GM21786 (cell line): ENCODE results near the gene NEU4.
A peak's percentile ranks its signal among the peaks of the same experiment; 100 is the strongest.
"Not testable (repeated sequence)": the region's sequence is repeated elsewhere in the genome, so short reads cannot be mapped to it uniquely, and the experiment has no call there.

Experiments used
- ATAC-seq: cut with Tn5 transposase; IDR thresholded peaks from one replicate; pipeline ENCODE4 v1.9.1; 2021; ENCODE audit not compliant: unreplicated experiment

Gene NEU4

DNA sequence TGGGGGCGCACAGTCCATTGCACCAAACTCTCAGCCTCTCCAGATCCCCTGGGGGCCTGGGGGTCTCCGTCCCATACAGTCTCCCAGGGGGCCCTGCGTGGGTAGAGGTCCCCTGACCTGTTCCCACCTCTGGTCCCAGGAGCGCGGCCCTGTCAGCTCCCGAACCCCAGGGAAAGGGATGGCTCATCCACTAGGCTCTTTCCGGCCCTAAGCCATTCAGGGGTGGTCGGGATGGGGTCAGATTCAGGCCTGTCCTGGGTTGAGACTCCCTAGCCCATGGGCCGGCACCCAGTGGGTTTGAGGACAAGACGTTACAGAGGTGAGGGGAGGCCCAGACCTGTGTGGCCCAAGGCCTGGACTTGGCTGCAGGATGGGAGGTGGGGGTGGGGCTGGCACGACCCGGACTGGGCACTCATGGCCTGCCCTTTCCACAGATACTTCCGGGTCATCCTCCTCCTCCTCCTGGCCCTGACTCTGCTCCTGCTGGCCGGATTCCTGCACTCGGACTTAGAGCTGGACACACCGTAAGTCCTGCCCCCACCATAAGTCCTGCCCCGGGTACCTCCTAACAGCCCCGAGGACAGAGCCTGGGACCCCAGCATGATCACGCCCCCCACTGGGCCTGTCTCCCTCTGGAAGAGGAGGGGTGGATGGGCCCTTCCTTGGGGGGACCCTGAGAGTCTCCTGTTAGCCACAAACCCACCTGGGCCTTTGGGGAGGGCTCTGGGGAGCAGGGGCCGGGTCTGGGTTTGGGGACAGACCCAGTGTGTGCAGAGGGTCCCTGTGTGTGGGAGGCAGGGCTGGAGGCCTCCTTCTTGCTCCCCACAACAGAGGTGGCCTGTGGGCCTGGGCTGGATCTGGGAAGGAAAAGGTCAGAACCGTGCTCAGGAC is 10.1 kb upstream of the NEU4 start:
- no peak for ATAC-seq

DNA sequence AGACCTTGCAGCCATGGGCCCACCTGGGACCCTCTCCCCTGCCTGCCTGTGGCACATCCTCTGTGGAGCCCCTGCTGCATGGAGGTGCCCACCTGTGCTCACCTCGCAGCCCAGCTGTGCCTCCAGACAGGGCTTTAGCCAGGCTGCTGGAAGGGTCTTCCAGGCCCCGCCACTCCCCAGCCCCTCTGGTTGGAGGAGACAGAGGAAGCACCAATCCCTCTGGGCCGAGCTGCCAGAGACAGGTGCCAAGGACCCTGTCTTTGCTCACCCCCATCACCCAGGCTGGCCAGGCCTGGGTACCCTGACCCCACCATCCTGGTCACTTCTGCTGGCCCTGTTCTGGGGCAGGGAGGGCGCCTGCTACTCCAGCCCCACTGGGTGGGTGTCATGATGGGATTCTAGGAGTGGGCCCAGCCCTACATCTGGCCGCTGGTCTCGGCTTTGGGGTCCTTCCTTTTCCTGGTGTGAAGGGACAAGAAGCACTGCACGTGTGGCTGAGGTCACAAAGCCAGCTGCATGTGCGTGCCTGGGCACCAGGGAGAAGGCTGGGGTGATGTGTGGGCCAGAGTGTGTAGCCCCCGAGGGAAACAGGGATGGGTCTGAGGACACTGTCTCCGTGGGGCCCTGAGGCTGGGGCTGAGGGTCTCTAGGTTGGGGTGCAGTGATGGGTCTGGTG is 9.3 kb upstream of the NEU4 start:
- ATAC-seq: no peak

DNA sequence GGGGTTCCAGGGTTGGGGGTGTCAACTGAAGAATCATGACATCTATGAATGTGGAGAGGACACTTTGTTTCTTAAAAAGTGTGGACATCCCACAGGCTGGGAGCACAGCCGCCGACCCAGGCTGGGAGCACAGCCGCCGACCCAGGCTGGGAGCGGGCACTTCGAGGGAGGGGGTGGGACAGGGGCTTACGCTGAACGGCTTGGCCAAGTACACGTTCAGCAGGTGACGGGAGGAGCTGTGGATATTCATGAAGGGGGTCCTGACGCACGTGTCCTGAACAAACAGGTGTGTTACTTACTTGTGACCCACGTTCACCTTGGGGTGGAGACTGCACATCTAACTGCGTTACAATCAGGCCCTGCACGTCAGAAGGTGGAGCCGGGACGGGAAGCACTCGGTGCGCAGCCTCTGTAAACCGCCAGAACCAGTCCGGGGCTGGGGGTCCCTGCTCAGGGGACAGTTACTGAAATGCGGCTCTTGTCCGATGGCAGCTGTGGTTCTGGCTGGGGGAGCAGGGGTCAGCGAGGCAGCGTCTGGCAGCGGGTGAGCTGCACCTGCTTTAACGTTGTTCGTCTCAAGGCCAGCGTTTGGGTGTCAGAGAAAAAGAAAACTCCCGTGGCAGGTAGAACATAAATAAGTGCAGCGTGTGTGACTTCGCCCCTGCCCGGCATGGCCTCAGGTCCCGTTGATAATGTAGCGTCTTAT is 8.6 kb upstream of the NEU4 start:
- not testable (repeated sequence) for ATAC-seq

DNA sequence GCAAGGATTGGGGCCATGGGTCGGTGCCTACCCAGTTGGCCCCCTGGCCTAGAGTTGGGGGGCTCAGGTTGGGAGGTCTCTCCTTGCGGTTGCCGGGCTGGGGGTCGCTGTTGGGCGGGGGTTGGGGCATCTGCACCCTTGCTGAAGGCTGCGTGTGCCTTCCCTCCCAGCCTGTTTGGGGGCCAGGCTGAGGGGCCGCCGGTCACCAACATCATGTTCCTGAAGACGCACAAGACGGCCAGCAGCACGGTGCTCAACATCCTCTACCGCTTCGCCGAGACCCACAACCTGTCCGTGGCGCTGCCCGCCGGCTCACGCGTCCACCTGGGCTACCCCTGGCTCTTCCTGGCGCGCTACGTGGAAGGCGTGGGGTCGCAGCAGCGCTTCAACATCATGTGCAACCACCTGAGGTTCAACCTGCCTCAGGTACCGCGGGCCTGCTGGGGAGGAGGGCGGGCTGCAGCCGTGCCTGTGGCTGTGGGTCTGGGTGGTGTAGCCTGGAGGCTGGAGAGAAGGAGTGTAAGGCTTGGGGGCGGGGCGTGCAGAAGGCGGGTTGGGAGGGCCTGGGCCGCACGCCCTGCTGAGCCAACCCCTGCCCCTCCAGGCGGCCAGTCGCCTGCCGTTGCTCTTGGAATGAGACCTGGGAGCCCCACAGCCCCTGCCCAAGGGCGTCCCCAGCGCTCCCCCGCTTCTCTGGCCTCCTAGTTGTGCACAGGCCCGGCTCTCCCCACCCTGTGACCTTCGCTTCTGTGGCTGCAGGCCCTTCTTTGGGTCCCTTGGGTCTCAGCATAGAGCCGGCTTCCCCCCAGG is 7.2 kb upstream of the NEU4 start:
- no peak for ATAC-seq

DNA sequence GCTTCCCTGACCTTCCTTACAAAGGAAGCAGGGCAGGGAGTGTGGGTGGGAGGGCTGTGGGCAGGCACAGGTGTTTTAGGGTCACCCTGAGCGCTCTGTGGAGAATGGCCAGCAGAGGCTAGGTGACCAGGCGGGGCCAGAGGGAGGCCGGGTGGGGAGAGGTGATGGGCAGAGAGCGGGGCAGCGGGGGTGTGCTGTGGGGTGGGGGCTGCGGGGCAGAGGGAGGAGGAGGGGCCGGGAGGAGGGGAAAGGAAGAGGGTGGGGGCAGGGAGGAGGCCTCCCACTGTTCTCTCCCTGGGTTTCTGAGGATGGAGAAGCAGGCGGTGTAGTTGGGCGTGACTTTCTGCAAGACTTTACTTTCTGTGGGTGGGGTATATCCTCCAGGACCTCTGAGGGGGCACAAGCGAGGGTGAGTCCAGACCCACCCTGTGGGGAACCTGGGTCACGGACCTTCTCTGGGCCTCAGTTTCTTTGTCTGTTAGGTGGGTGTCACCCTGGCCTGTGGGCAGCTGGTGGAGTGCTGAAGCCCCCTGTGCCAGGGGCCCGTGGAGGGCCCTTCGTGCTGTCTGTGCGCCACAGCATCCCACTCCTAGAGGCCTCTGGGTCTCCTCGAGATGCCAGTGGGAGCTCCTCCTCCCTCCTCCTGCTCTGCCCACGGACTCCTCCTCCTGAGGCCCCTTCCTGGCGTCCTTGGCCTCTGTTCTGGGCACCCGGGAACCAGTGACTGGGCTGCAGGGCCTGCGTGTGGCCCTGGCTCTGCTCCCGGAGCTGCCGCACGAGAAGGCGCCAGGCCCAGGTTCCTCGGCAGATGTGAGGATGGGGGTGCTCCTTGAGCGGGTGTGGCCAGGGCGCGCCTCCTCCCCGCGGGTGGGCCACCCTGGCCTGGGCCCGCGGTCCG is 6.3 kb upstream of the NEU4 start:
- ATAC-seq: no peak

DNA sequence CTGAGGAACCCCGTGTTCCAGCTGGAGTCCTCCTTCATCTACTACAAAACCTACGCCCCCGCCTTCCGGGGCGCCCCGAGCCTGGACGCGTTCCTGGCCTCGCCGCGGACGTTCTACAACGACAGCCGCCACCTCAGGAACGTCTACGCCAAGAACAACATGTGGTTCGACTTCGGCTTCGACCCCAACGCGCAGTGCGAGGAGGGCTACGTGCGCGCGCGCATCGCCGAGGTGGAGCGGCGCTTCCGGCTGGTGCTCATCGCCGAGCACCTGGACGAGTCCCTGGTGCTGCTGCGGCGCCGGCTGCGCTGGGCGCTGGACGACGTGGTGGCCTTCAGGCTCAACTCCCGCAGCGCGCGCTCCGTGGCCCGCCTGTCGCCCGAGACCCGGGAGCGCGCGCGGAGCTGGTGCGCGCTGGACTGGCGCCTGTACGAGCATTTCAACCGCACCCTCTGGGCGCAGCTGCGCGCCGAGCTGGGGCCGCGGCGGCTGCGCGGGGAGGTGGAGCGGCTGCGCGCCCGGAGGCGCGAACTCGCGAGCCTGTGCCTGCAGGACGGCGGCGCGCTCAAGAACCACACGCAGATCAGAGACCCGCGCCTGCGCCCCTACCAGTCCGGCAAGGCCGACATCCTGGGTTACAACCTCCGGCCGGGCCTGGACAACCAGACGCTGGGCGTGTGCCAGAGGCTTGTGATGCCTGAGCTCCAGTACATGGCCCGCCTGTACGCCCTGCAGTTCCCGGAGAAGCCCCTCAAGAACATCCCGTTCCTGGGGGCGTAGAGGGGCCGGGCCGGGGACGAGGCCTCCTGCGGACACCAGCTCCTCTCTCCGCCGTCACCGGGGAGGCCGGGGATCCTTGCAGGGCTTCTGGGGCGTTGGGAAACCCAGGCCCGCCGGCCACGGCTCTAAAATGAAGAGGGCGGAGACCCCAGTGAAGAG is 5.3 kb upstream of the NEU4 start:
- peak; percentile 39 for ATAC-seq

DNA sequence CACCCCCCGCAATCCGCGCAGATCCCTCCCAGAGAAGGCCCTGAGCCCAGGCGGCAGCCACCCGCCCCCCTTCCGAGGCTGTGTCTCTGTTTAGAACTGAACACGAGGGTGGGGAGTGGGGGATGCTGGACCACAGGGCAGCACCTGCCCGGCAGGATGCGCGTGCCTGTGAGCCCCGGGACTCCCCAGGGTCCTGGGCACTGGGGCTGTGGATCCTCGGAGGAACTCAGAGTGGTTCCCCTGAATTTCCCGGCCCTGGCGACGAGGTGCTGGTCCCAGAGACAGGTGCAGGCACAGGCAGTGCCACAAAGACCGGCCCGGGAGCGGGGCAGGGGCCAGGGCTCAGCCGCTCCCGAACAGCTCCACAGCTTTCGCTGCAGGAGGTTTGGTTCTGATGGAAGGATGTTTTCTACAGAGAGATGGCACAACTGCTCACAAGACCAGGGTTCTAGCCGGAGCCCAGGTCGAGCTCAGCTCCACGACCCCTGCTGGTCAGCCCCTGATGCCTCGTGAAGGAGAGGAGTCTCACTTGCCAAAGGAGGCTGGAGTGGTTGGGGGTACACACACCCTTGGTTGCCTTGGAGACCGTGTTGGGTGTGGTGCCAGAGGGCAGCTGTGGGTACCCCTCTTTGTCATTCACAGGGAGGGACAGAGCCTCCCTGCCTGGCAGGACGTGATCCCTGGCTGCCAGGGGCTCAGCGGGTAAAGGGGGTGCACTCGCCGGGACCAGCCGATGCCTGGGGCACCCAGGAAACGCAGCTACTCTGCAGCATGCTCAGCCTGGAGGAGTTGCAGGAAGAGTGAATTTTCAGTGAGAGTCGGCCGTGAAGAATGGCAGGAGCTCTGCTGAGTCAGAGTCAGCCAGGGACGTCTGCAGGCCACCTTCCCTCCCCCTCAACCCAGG is 4.4 kb upstream of the NEU4 start:
- no peak for ATAC-seq

DNA sequence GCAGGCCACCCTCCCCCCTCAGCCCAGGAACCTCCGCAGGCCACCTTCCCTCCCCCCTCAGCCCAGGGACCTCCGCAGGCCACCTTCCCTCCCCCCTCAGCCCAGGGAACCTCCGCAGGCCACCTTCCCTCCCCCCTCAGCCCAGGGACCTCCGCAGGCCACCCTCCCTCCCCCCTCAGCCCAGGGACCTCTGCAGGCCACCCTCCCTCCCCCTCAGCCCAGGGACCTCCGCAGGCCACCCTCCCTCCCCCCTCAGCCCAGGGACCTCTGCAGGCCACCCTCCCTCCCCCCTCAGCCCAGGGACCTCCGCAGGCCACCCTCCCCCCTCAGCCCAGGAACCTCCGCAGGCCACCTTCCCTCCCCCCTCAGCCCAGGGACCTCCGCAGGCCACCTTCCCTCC is 2.8 kb upstream of the NEU4 start:
- not testable (repeated sequence) for ATAC-seq

DNA sequence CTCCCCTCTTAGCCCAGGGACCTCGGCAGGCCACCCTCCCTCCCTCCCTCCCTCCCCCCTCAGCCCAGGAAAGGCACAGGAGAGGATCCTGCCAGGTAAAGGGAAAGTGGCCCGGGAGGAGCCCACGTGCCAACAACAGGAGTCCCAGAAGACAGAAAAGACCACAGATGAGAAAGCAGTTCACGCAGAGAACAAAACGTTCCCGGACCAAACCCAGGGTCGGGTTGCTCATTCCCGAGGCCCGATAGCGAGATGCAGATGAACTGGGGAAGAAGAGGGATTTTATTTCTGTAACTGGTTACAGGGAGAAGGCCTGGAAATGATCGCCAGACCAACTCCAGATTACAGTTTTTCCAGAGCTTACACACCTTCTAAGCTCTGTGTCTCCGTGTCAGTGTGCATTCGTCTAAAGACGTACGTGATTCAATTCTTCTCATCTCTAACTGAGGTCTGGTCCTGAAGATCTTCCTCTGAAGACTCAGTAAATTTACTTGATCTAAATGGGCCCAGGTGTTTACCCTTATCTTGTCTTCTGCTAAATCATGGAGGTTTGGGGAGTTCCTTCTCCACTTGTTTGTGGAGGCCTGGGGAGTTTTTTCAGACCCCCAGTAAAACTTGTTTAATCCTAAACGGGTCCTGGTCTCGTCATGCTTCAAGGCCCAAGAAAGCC is 807 bp upstream of the NEU4 start:
- no peak for ATAC-seq

DNA sequence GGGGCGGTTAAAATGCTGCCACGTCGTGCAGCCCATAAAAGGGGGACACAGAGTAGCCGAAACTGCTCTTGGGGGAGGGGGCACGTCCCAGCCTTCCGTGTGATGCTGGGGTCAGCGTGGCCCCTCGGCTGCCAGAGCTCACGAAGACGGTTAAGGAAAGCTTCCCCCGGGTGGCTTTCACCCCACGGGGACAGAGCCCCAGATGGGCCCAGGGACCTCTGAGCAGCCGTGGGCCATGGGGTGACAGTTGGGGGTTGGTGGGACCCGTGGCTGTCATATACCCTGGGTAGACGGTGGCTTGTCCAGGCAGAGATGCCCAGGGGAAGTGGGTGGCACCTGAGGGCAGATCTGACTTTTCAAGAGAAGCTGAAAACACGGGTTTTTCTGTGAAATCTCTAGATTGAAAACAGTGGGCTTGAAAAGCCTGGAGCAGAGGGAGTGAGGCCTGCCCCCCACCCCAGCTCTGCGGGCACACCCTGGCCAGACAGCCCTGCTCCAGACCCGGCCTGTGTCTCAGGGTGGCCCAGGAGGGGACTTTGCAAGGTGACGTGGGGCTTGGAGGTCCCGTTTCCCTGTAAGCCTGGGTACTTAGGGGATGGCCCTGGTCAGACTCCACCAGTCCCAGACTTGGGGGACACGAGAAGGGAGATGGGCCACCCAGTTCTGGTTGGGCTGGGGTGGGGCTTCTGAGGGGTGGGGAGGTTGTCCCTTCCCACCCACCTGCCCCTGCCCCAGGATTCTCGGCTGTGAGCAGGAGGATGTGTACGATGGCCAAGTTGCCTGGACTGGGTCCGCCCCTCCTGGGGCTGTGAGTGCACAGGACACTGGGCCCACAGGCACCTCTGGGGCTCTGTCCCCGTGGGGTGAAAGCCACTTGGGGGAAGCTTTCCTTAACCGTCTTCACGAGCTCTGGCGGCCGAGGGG is 652 bp downstream of the NEU4 start:
- no peak for ATAC-seq

DNA sequence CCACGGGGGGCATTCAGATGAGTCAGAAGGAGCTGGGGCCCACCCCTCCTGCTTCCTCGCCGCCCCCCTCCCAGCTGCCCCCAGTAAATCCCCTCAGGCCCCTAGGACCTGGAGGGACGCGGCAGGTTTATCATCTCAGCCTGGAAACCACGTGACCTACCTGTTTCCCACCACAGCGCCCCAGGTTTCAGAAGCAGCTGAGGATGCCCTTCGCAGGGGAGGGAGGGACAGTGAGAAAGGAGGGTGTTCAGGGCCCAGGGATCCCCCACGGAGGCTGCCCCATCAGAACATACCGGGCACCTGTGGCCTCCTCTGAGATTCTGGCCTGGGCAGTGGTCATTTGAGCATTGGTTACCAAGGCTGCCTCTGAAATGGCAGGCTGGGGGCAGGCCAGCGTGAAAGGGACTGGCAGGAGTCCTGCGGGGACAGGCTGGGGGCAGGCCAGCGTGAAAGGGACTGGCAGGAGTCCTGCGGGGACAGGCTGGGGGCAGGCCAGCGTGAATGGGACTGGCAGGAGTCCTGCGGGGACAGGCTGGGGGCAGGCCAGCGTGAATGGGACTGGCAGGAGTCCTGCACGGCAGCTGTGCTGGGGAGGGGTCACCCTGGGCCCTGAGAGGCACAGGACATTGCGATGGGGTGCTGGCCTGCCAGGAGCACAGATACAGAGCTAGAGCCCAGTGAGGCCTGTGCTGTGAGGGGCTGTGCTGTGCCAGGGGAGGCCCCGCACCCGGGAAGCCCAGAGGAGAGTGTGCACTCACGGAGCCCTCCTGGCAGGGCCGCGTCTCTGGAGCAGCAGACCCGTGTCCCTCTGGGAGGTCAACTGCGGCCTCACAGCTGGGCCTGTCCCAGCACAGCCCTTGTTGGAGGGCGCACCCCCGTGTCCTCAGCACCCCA is 1.6 kb downstream of the NEU4 start:
- ATAC-seq: no peak

DNA sequence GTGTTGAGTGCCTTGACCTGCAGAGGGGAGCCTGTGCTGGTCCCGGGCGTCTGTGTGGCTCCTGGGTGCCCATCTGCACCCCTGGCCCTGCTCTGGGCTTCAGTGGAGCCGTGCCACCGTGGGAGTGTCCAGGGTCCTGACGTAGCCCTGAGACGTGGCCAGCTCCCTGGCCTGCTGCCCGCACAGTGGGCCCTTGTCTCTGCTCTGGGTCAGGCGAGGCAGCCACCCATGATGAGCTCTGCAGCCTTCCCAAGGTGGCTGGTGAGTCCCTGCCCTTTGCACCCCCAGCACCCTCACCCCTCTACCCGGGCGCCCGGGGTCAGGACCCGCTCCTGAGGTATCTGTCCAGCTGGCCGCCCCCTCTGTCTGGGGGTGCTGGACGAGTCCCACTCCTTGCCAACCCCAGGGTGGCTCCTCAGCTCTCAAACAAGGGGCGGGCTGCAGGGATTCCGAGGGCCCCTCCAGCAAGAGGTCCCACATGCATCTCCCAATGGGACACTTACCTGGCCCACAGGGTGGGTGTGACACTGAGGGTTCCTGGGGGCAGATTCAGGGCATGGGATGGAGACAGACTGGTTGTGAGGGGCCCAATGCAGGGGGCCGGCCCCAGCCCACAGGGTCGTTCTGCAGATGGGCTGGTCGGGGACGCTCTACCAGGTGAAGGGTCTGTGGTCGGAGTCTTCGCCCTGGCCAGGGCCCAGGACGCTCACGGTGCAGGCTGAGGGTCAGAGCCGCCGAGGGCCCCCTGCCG is 2.4 kb downstream of the NEU4 start:
- no peak for ATAC-seq

DNA sequence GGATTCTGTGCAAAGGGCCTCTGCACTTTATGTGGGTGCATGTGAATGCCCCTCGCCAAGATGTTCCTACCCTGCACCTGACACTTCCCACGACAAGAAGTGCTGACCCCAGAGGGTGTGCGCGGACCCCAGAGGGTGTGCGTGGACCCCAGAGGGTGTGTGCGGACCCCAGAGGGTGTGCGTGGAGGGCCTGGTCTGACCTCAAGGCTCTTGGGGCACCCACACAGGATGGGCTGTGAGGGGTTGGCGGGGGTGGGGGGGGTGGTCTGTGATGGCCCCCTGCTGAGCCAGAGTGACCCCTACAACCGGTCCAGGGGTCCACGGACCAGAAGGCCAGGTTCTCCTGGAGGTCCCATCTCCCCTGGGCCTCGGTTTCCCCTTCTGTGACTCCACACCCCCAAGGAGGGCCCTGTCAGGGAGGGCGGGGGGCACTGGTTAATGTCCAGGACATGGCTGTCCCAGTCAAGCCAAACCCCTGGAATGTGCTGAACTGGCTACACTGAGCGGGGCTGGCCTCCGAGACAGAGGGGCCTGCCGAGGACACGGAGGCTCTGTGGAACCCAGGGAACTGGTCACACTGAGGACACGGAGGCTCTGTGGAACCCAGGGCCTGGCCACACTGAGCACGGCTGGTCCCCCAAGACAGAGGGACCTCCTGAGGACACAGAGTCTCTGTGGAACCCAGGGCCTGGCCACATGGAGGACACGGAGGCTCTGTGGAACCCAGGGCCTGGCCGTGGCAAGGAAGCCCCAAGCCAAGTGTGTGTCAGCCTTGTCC is 3.1 kb downstream of the NEU4 start:
- no peak for ATAC-seq
